H1 (cell line): ENCODE data around the gene TMEM52B. TPM values are rescaled to one million over a fixed set of nuclear protein-coding genes. Genes with fewer than 3 reads are reported as not detected.

Experiments
- CTCF ChIA-PET: fragments of 300-600 bp; sonication (Branson Sonifier 250); formaldehyde crosslinking; loops from one replicate; lab custom pipeline; 2021; ENCODE audit not compliant: partially characterized antibody; lab: Charles Lee
- POLR2A ChIA-PET: fragments of 300-600 bp; sonication (Branson Sonifier 250); formaldehyde crosslinking; loops from one replicate; lab custom pipeline; 2021; ENCODE audit warnings: inconsistent platforms; ENCODE audit not compliant: partially characterized antibody; lab: Charles Lee
- DNase-seq, 2 experiments: peaks; one replicate each; pipeline versions ENCODE4 v3.0.0 to v3.0.0-alpha.2; 2010 to 2022; ENCODE audit warnings: low spot score in 2 of 2, low read depth in 1 of 2, mixed read lengths in 1 of 2
- FAIRE-seq: peaks from 2 replicates; lab custom pipeline; 2011; peaks lifted over from hg19 to GRCh38; lab: Jason Lieb, UNC
- H2AFZ ChIP-seq: 2 replicates; pipeline ENCODE4 v1.8.1; 2012; ENCODE audit warnings: low read length, inconsistent platforms
- H2AK5ac ChIP-seq: 2 replicates; pipeline ENCODE4 v1.6.1; 2013; ENCODE audit warnings: low read depth, low read length
- H2BK120ac ChIP-seq: replicated peaks from 2 replicates; pipeline ENCODE3; 2013; ENCODE audit warnings: low read depth, low read length, inconsistent platforms
- H2BK12ac ChIP-seq: 2 replicates; pipeline ENCODE4 v1.6.1; 2013; ENCODE audit warnings: low read depth, low read length
- H2BK15ac ChIP-seq: 2 replicates; pipeline ENCODE4 v1.6.1; 2013; ENCODE audit warnings: low read length
- H2BK20ac ChIP-seq: 2 replicates; pipeline ENCODE4 v1.6.1; 2013; ENCODE audit warnings: low read length
- H2BK5ac ChIP-seq: 2 replicates; pipeline ENCODE4 v1.6.1; 2013; ENCODE audit warnings: low read depth, low read length
- H3K14ac ChIP-seq: 2 replicates; pipeline ENCODE4 v1.6.1; 2013; ENCODE audit warnings: inconsistent platforms; ENCODE audit not compliant: insufficient read length
- H3K18ac ChIP-seq: 2 replicates; pipeline ENCODE4 v1.6.1; 2013; ENCODE audit warnings: low read length; ENCODE audit errors: extremely low read depth
- H3K23ac ChIP-seq: 2 replicates; pipeline ENCODE4 v1.6.1; 2013; ENCODE audit warnings: inconsistent platforms; ENCODE audit not compliant: insufficient read length
- H3K23me2 ChIP-seq: 2 replicates; pipeline ENCODE4 v1.6.1; 2013; ENCODE audit warnings: low read depth, low read length
- H3K27ac ChIP-seq: 2 replicates; pipeline ENCODE4 v1.6.1; 2011; ENCODE audit warnings: low read depth, low read length, inconsistent platforms
- H3K27me3 ChIP-seq, 4 experiments: replicated peaks in 1 of 4; 1 replicate in 1 of 4; 2 replicates in 3 of 4; pipeline versions ENCODE4 v1.6.1 to v1.8.1; 2011 to 2013; ENCODE audit warnings: low read length in 3 of 4, mild to moderate bottlenecking in 3 of 4, inconsistent platforms in 2 of 4, mixed read lengths in 2 of 4, moderate library complexity in 1 of 4; ENCODE audit not compliant: control insufficient read depth in 3 of 4, insufficient read depth in 3 of 4; ENCODE audit errors: extremely low read depth in 1 of 4
- H3K36me3 ChIP-seq, 4 experiments: 2 replicates each; pipeline versions ENCODE4 v1.6.1 to v1.8.1; 2011 to 2013; ENCODE audit warnings: mild to moderate bottlenecking in 4 of 4, low read length in 3 of 4, moderate library complexity in 2 of 4, control low read depth in 1 of 4, inconsistent platforms in 1 of 4; ENCODE audit not compliant: insufficient read depth in 4 of 4, control insufficient read depth in 2 of 4
- H3K4ac ChIP-seq: replicated peaks from 2 replicates; pipeline ENCODE3; 2013; ENCODE audit warnings: low read length, low read depth, mixed read lengths, inconsistent platforms; ENCODE audit not compliant: insufficient read length
- H3K4me1 ChIP-seq, 4 experiments: replicated peaks in 1 of 4; 1 replicate in 1 of 4; 2 replicates in 3 of 4; pipeline versions ENCODE4 v1.6.1 to v1.8.1; 2011 to 2013; ENCODE audit warnings: low read length in 3 of 4, inconsistent platforms in 2 of 4, mixed read lengths in 1 of 4; ENCODE audit not compliant: insufficient read depth in 4 of 4, control insufficient read depth in 3 of 4
- H3K4me2 ChIP-seq, 2 experiments: 2 replicates each; pipeline versions ENCODE4 v1.6.1 to v1.8.1; 2011 to 2013; ENCODE audit warnings: low read depth in 2 of 2, low read length in 2 of 2, control low read depth in 1 of 2, inconsistent platforms in 1 of 2, mild to moderate bottlenecking in 1 of 2; ENCODE audit not compliant: insufficient read depth in 1 of 2
- H3K4me3 ChIP-seq, 4 experiments: fragments of 200-600, 300-600 bp in 1 of 4; sonication (generic), shearing (Covaris generic), sonication (Bioruptor Twin) in 1 of 4; 2 replicates each; pipeline versions ENCODE4 v1.5.1 to v1.8.1; 2011 to 2016; ENCODE audit warnings: low read length in 4 of 4, low read depth in 3 of 4, control low read depth in 2 of 4, inconsistent platforms in 2 of 4, mild to moderate bottlenecking in 2 of 4, mixed read lengths in 1 of 4, moderate library complexity in 1 of 4; ENCODE audit not compliant: insufficient read depth in 2 of 4; ENCODE audit errors: extremely low read depth in 1 of 4
- H3K56ac ChIP-seq: replicated peaks from 2 replicates; pipeline ENCODE3; 2013; ENCODE audit warnings: low read depth, mild to moderate bottlenecking, mixed read lengths, low read length, inconsistent platforms; ENCODE audit not compliant: insufficient read length
- H3K79me1 ChIP-seq: 2 replicates; pipeline ENCODE4 v1.6.1; 2013; ENCODE audit warnings: low read depth, low read length, control low read depth
- H3K79me2 ChIP-seq, 2 experiments: 2 replicates each; pipeline versions ENCODE4 v1.6.1 to v1.8.1; 2012 to 2013; ENCODE audit warnings: low read length in 2 of 2, mild to moderate bottlenecking in 2 of 2, inconsistent platforms in 1 of 2; ENCODE audit not compliant: insufficient read depth in 2 of 2, control insufficient read depth in 1 of 2
- H3K9ac ChIP-seq, 4 experiments: replicated peaks in 1 of 4; 1 replicate in 1 of 4; 2 replicates in 3 of 4; pipeline versions ENCODE4 v1.6.1 to v1.8.1; 2011 to 2013; ENCODE audit warnings: low read depth in 3 of 4, low read length in 3 of 4, control low read depth in 2 of 4, mild to moderate bottlenecking in 2 of 4, moderate library complexity in 2 of 4, inconsistent platforms in 1 of 4; ENCODE audit errors: extremely low read depth in 1 of 4
- H3K9me3 ChIP-seq, 2 experiments: 2 replicates each; pipeline versions ENCODE4 v1.6.1 to v1.8.1; 2012 to 2013; ENCODE audit warnings: mild to moderate bottlenecking in 2 of 2, moderate library complexity in 2 of 2, control low read depth in 1 of 2, inconsistent platforms in 1 of 2, low read depth in 1 of 2, low read length in 1 of 2, mixed read lengths in 1 of 2; ENCODE audit not compliant: insufficient read depth in 2 of 2
- H4K20me1 ChIP-seq, 2 experiments: replicated peaks in 1 of 2; 2 replicates each; pipeline versions ENCODE3 to v1.8.1; 2011 to 2013; ENCODE audit warnings: inconsistent platforms in 2 of 2, low read length in 2 of 2, mild to moderate bottlenecking in 1 of 2; ENCODE audit not compliant: insufficient read depth in 2 of 2, control insufficient read depth in 1 of 2
- H4K5ac ChIP-seq: 2 replicates; pipeline ENCODE4 v1.6.1; 2013; ENCODE audit warnings: low read length, low read depth, mixed read lengths, inconsistent platforms; ENCODE audit not compliant: insufficient read length
- H4K8ac ChIP-seq: 2 replicates; pipeline ENCODE4 v1.8.0; 2013; ENCODE audit warnings: mild to moderate bottlenecking, moderate library complexity, low read length, inconsistent platforms; ENCODE audit not compliant: insufficient read depth; ENCODE audit errors: extremely low read depth
- H4K91ac ChIP-seq: replicated peaks from 2 replicates; pipeline ENCODE3; 2013; ENCODE audit warnings: low read length, mixed read lengths, inconsistent platforms; ENCODE audit not compliant: insufficient read length
- BCL11A ChIP-seq, 2 experiments: IDR thresholded peaks; one replicate each; pipeline ENCODE4 v1.6.1; 2011; ENCODE audit warnings: low read depth in 2 of 2, low read length in 2 of 2, mild to moderate bottlenecking in 2 of 2
- CBX8 ChIP-seq: fragments of 300-800, 300-1000 bp; sonication (generic); IDR thresholded peaks from 2 replicates; pipeline ENCODE4 v1.7.1; 2016; ENCODE audit warnings: low read depth, low read length, borderline replicate concordance
- CHD1 ChIP-seq: IDR thresholded peaks from 2 replicates; pipeline ENCODE4 v1.6.1; 2012; ENCODE audit warnings: low read depth, low read length, improper control_type of control experiment
- CHD2 ChIP-seq: IDR thresholded peaks from 2 replicates; pipeline ENCODE4 v1.6.1; 2012; ENCODE audit warnings: low read length, improper control_type of control experiment
- CTBP2 ChIP-seq: IDR thresholded peaks from 2 replicates; pipeline ENCODE4 v1.7.0; 2011; ENCODE audit warnings: borderline replicate concordance, mild to moderate bottlenecking, moderate library complexity, mixed read lengths, low read length; ENCODE audit not compliant: insufficient read depth, insufficient read length
- EP300 ChIP-seq, 2 experiments: IDR thresholded peaks; 1 replicate in 1 of 2; 2 replicates in 1 of 2; pipeline ENCODE4 v1.6.1; 2011 to 2012; ENCODE audit warnings: low read depth in 2 of 2, low read length in 2 of 2, mild to moderate bottlenecking in 2 of 2, borderline replicate concordance in 1 of 2, inconsistent platforms in 1 of 2, moderate library complexity in 1 of 2
- EZH2 ChIP-seq: fragments of 200-600 bp; sonication (generic); IDR thresholded peaks from 2 replicates; pipeline ENCODE4 v1.7.1; 2012; ENCODE audit warnings: low read depth, mild to moderate bottlenecking, moderate library complexity, low read length, inconsistent platforms; ENCODE audit not compliant: severe bottlenecking
- FOSL1 ChIP-seq: IDR thresholded peaks from 2 replicates; pipeline ENCODE4 v1.6.1; 2011; ENCODE audit warnings: mild to moderate bottlenecking, low read depth, low read length, moderate library complexity; ENCODE audit not compliant: insufficient read depth
- HDAC2 ChIP-seq, 2 experiments: fragments of 300-600 bp in 1 of 2; sonication (generic) in 1 of 2; IDR thresholded peaks; 2 replicates each; pipeline ENCODE4 v1.6.1; 2011 to 2012; ENCODE audit warnings: low read depth in 2 of 2, low read length in 2 of 2, mild to moderate bottlenecking in 2 of 2, moderate library complexity in 2 of 2, borderline replicate concordance in 1 of 2, inconsistent platforms in 1 of 2
- KDM1A ChIP-seq: fragments of 200-600, 300-600 bp; sonication (generic); IDR thresholded peaks from 2 replicates; pipeline ENCODE4 v1.7.1; 2016; ENCODE audit warnings: mild to moderate bottlenecking, low read length, borderline replicate concordance
- KDM5A ChIP-seq: fragments of 200-600 bp; IDR thresholded peaks from 2 replicates; pipeline ENCODE4 v1.7.1; 2012; ENCODE audit warnings: mild to moderate bottlenecking, low read length, inconsistent platforms, mixed read lengths
- SIN3A ChIP-seq, 2 experiments: IDR thresholded peaks in 1 of 2; conservative IDR thresholded peaks in 1 of 2; 2 replicates each; pipeline ENCODE4 v1.6.1; 2011 to 2012; ENCODE audit warnings: low read length in 2 of 2, improper control_type of control experiment in 1 of 2, low read depth in 1 of 2, mild to moderate bottlenecking in 1 of 2
- SIX5 ChIP-seq: IDR thresholded peaks from 2 replicates; pipeline ENCODE4 v1.6.1; 2011; ENCODE audit warnings: mild to moderate bottlenecking, low read depth, low read length
- YY1 ChIP-seq: IDR thresholded peaks from 2 replicates; pipeline ENCODE4 v1.6.1; 2011; ENCODE audit warnings: low read depth, mild to moderate bottlenecking, low read length
- WGBS, 2 experiments: shearing (Covaris generic) in 1 of 2; methylation state at CpG; one replicate each; pipeline versions ENCODE4 v1.1.6 to v1.1.7; 2013 to 2015; ENCODE audit warnings: low lambda C conversion rate in 2 of 2, mixed read lengths in 2 of 2, inconsistent platforms in 1 of 2, low coverage in 1 of 2, missing lambda C conversion rate in 1 of 2; ENCODE audit not compliant: insufficient replicate concordance in 2 of 2, insufficient coverage in 1 of 2, insufficient read length in 1 of 2; ENCODE audit errors: extremely low coverage in 1 of 2, missing lambda C conversion rate in 1 of 2; 5-methylcytosine and 5-hydroxymethylcytosine counted together
- polyA plus RNA-seq, 7 experiments: library from polyadenylated mRNA; depleted of rRNA in 3 of 7; stranded (reverse) in 5 of 7; unstranded in 2 of 7; fragments of >200 nt in 5 of 7; fragments of 200-250 nt in 2 of 7; gene quantifications; 1 replicate in 5 of 7; 2 replicates in 1 of 7; 4 replicates in 1 of 7; pipeline versions ENCODE4 v1.2.1 to v1.2.3, GENCODE V29; 2011 to 2013; ENCODE audit warnings: missing spikeins in 2 of 7, mixed read lengths in 2 of 7
- total RNA-seq: library from RNA; stranded (reverse); fragmentation: NEBNext Ultra II Directional; extraction: Animal tissue kit (Norgen Biotek cat#: 25700); gene quantifications from 2 replicates; pipeline ENCODE4 v1.2.1, GENCODE V29; 2021

The TMEM52B gene
- total and polyA plus RNA-seq, 2 of the 8 experiments (the other 6 are each of a cell fraction or from before 2014, with no cell fraction given) = not detected

GRCh38 chr12:10135126-10135525, 43.7 kb upstream of the TMEM52B start:
- H3K79me1 ChIP-seq = no peaks in the 10 kb centered on the region
- H3K36me3 ChIP-seq = no peaks in the 10 kb centered on the region
- H2AK5ac ChIP-seq = no peak overlapping the region
- no peaks in the 10 kb centered on the region for H4K20me1 ChIP-seq
- no peak overlapping the region for H4K5ac ChIP-seq
- WGBS, 2 experiments = 90% methylated on average over 4 of the region's 4 CpGs; no CpG with 5 or more reads in 1 of the 2 experiments
- no peak overlapping the region for H2BK5ac ChIP-seq
- no peak overlapping the region for H3K4ac ChIP-seq
- H3K23ac ChIP-seq = no peak overlapping the region
- H3K4me1 ChIP-seq = peaks cover 0 to 9% (median 5%) of the 10 kb centered on the region in 4 experiments; a peak in 4 of 7 replicates
- no peak overlapping the region for H4K8ac ChIP-seq
- no peak overlapping the region for H3K4me2 ChIP-seq
- H2BK12ac ChIP-seq = no peak overlapping the region
- H3K18ac ChIP-seq = no peak overlapping the region
- no peak overlapping the region for H2AFZ ChIP-seq
- no peak overlapping the region for H3K4me3 ChIP-seq
- H2BK15ac ChIP-seq = no peak overlapping the region
- no peaks in the 10 kb centered on the region for H3K27me3 ChIP-seq
- H3K27ac ChIP-seq = no peak overlapping the region
- ChIA-PET CTCF (interaction anchor here (0.6 to 2.6 kb wide), 5 partner anchors 11 to 136 kb away, joined by 3 to 12 read pairs (median 3); partner anchors contain the start of genes CLEC12B and CLEC1B), POLR2A (no interaction called here)
- FAIRE-seq (no peak), DNase-seq (no peak)
- no peaks in the 10 kb centered on the region for H3K79me2 ChIP-seq
- no peak overlapping the region for H2BK120ac ChIP-seq
- H3K9ac ChIP-seq = no peak overlapping the region
- H3K56ac ChIP-seq = no peak overlapping the region
- H4K91ac ChIP-seq = no peak overlapping the region
- H3K23me2 ChIP-seq = no peaks in the 10 kb centered on the region
- H3K14ac ChIP-seq = no peak overlapping the region
- no peaks in the 10 kb centered on the region for H3K9me3 ChIP-seq
- no peak overlapping the region for H2BK20ac ChIP-seq
- TF ChIP-seq BCL11A (IDR thresholded peaks at IDR 0.05; ENCODE audit: low read depth in 2 of 2, low read length in 2 of 2) = no peak
- no peak for TF ChIP-seq CBX8
- no peak for TF ChIP-seq SIX5
- TF ChIP-seq YY1 = no peak
- no peak for TF ChIP-seq CTBP2
- no peak for TF ChIP-seq EP300 (IDR thresholded peaks at IDR 0.05; ENCODE audit: borderline replicate concordance in 1 of 2, low read depth in 2 of 2, low read length in 2 of 2)
- TF ChIP-seq EZH2 = no peak
- TF ChIP-seq CHD1 = no peak
- no peak for TF ChIP-seq KDM5A
- TF ChIP-seq SIN3A (conservative IDR thresholded peaks at IDR 0.05 in 1 of 2, IDR thresholded peaks at IDR 0.05 in 1 of 2; ENCODE audit: low read depth in 1 of 2, low read length in 2 of 2) = no peak
- no peak for TF ChIP-seq CHD2
- no peak for TF ChIP-seq FOSL1
- no peak for TF ChIP-seq KDM1A
- no peak for TF ChIP-seq HDAC2 (IDR thresholded peaks at IDR 0.05; ENCODE audit: borderline replicate concordance in 1 of 2, low read depth in 2 of 2, low read length in 2 of 2)
